HepG2 (cell line): ENCODE data around the gene ANKRD39. TPM values are rescaled to one million over a fixed set of nuclear protein-coding genes. Genes with fewer than 3 reads are reported as not detected.

Experiments
- KIAA2018 ChIP-seq: sonication (generic); formaldehyde crosslinking; IDR thresholded peaks from 2 replicates; pipeline ENCODE4 v1.5.0; 2020; ENCODE audit warnings: mild to moderate bottlenecking, missing genetic modification reagents, borderline replicate concordance
- MEF2D ChIP-seq: sonication (generic); formaldehyde crosslinking; IDR thresholded peaks from 2 replicates; pipeline ENCODE4 v1.5.1; 2020; ENCODE audit warnings: mild to moderate bottlenecking, missing genetic modification reagents
- RARA ChIP-seq: IDR thresholded peaks from 2 replicates; pipeline ENCODE4 v1.6.1; 2016; ENCODE audit warnings: missing genetic modification reagents, missing compliant biosample characterization
- ZIK1 ChIP-seq: sonication (generic); formaldehyde crosslinking; IDR thresholded peaks from 2 replicates; pipeline ENCODE4 v1.5.0; 2020; ENCODE audit warnings: mild to moderate bottlenecking, low read depth, missing genetic modification reagents, borderline replicate concordance
- ZNF407 ChIP-seq: sonication (generic); formaldehyde crosslinking; IDR thresholded peaks from one replicate; pipeline ENCODE4 v1.5.1; 2020; ENCODE audit warnings: mild to moderate bottlenecking, missing genetic modification reagents; ENCODE audit errors: not compliant biosample characterization
- ZNF550 ChIP-seq: sonication (generic); formaldehyde crosslinking; IDR thresholded peaks from 2 replicates; pipeline ENCODE4 v1.4.0; 2020; ENCODE audit warnings: mild to moderate bottlenecking, missing genetic modification reagents, borderline replicate concordance
- ZNF567 ChIP-seq: sonication (generic); formaldehyde crosslinking; IDR thresholded peaks from 2 replicates; pipeline ENCODE4 v1.8.1; 2023; ENCODE audit warnings: mild to moderate bottlenecking, missing genetic modification reagents, borderline replicate concordance
- ZNF598 ChIP-seq: sonication (generic); formaldehyde crosslinking; IDR thresholded peaks from 2 replicates; pipeline ENCODE4 v1.5.1; 2020; ENCODE audit warnings: mild to moderate bottlenecking, missing genetic modification reagents, borderline replicate concordance
- polyA plus RNA-seq, 8 experiments: library from polyadenylated mRNA; depleted of rRNA in 3 of 8; stranded (reverse) in 7 of 8; unstranded in 1 of 8; fragments of >200 nt; fragmentation: Illumina TruSeq in 4 of 8; extraction: Trizol in 4 of 8; gene quantifications; 2 replicates each; pipeline versions ENCODE4 v1.2.1 to v1.2.3, GENCODE V29; 2011 to 2016; ENCODE audit warnings: low read depth in 4 of 8, missing spikeins in 1 of 8, mixed read lengths in 1 of 8; ENCODE audit not compliant: insufficient read depth in 1 of 8
- total RNA-seq, 5 experiments: library from RNA; depleted of rRNA; stranded (reverse); fragments of >200 nt; fragmentation: Illumina TruSeq; extraction: Trizol; gene quantifications; 2 replicates each; pipeline ENCODE4 v1.2.3, GENCODE V29; 2016; ENCODE audit warnings: low read depth in 1 of 5

The ANKRD39 gene
- total and polyA plus RNA-seq, 2 of the 13 experiments (the other 11 are each of a cell fraction or from before 2014, with no cell fraction given): 23.2 to 24.8 TPM

- TF ChIP-seq ZNF567 (CRISPR knock-in tag) (no peak; the same call in 1 of the 2 replicates), ZNF407 (CRISPR knock-in tag) (peak; percentile 49), KIAA2018 (CRISPR knock-in tag) (no peak), ZIK1 (CRISPR knock-in tag) (peak; percentile 61; the same call in 1 of the 2 replicates), ZNF550 (0 out of 2 replicates have a peak, but pooled peaks have one; percentile 67), MEF2D (CRISPR knock-in tag) (no peak), RARA (CRISPR knock-in tag) (peak; percentile 52; the same call in 1 of the 2 replicates), ZNF598 (CRISPR knock-in tag) (no peak; the same call in 1 of the 2 replicates)
These were observed 41.5 kb downstream of the ANKRD39 start, which contains the start of gene CNNM3 (continued) for GRCh38 chr2:96816127-96816835.
